PFSK-1 (cell line): Measurements from ENCODE around the gene FMNL1.

ENCODE experiments used
- FOXP2 ChIP-seq: optimal IDR thresholded peaks from 2 replicates; pipeline ENCODE3; 2011; ENCODE audit warnings: borderline replicate concordance, control low read depth, inconsistent platforms; ENCODE audit not compliant: insufficient read depth; ENCODE audit errors: extremely low read length, extremely low read depth
- POLR2AphosphoS5 ChIP-seq: IDR thresholded peaks from 2 replicates; pipeline ENCODE4 v1.6.1; 2012; ENCODE audit warnings: low read depth, mild to moderate bottlenecking, control low read depth, low read length, moderate library complexity
- SIN3A ChIP-seq: IDR thresholded peaks from 2 replicates; pipeline ENCODE4 v1.6.1; 2012; ENCODE audit warnings: mild to moderate bottlenecking, low read length, moderate library complexity, borderline replicate concordance; ENCODE audit not compliant: insufficient read depth
- TAF1 ChIP-seq: IDR thresholded peaks from 2 replicates; pipeline ENCODE4 v1.6.1; 2012; ENCODE audit warnings: low read length, control low read depth, borderline replicate concordance; ENCODE audit not compliant: insufficient read depth
- TF ChIP-seq, protein P1 (sequence below), 2 experiments: IDR thresholded peaks; 2 replicates each; pipeline versions ENCODE4 v1.6.1 to v1.8.0; 2011 to 2012; ENCODE audit warnings: low read depth in 2 of 2, low read length in 2 of 2, control low read depth in 1 of 2, inconsistent platforms in 1 of 2, mild to moderate bottlenecking in 1 of 2, moderate library complexity in 1 of 2; ENCODE audit not compliant: insufficient read depth in 1 of 2

DNA sequence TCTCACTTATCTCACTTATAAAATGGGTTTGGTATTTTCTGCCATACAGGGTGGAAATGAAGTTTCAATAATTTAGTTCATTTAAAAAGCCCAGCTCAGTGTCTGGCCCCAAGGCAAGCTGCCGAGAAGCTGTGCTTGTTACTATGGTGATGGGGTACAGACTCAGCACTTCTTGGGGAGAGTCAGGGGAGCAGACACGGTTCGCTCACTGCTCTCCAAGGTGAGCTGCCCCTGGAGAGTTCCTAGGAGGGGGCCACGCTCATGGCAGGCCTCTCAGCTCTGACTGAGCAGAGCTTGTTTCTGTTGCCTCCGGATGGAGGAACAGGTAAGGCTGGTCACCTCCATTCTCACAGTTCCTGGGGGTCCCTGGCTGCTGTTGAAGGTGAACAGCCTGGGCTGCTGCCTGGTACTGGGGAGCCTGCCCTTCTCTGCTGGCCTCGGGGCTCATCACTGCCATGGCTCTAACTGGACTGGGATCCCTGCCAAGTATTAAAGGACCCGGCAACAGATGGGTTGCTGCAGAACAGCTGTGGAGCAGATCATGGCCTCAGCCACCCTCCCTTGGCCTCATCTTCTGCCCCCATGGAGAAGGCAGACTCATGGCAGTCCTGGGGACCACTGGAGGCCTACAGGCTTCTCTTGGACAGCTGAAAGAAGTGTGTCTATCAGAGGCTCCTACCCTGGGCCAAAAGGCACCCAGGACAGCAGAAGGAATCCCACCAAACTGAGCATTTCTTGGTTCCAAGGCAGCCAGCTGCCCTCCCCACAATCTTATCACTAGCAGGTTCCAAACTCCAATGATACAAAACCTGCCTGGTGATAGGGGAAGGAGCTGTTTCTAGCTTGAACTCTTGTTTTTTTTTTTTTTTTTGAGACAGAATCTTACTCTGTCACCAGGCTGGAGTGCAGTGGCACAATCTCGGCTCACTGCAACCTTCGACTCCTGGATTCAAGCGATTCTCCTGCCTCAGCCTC, 66.1 kb downstream of the FMNL1 start:
- TF ChIP-seq, protein P1, sequence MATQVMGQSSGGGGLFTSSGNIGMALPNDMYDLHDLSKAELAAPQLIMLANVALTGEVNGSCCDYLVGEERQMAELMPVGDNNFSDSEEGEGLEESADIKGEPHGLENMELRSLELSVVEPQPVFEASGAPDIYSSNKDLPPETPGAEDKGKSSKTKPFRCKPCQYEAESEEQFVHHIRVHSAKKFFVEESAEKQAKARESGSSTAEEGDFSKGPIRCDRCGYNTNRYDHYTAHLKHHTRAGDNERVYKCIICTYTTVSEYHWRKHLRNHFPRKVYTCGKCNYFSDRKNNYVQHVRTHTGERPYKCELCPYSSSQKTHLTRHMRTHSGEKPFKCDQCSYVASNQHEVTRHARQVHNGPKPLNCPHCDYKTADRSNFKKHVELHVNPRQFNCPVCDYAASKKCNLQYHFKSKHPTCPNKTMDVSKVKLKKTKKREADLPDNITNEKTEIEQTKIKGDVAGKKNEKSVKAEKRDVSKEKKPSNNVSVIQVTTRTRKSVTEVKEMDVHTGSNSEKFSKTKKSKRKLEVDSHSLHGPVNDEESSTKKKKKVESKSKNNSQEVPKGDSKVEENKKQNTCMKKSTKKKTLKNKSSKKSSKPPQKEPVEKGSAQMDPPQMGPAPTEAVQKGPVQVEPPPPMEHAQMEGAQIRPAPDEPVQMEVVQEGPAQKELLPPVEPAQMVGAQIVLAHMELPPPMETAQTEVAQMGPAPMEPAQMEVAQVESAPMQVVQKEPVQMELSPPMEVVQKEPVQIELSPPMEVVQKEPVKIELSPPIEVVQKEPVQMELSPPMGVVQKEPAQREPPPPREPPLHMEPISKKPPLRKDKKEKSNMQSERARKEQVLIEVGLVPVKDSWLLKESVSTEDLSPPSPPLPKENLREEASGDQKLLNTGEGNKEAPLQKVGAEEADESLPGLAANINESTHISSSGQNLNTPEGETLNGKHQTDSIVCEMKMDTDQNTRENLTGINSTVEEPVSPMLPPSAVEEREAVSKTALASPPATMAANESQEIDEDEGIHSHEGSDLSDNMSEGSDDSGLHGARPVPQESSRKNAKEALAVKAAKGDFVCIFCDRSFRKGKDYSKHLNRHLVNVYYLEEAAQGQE (IDR thresholded peaks at IDR 0.05; ENCODE audit: insufficient read depth in 1 of 2, low read depth in 2 of 2, low read length in 2 of 2): no peak
- TF ChIP-seq POLR2AphosphoS5 (no peak), SIN3A (no peak), TAF1 (no peak), FOXP2 (no peak)
